ENCODE measurements around the gene CETP. TPM values are rescaled to one million over a fixed set of nuclear protein-coding genes. Genes with fewer than 3 reads are reported as not detected.
A peak's percentile ranks its signal among the peaks of the same experiment; 100 is the strongest.

The CETP gene
- total and polyA plus RNA-seq, 9 of the 15 experiments (the other 6 are each of a cell fraction or from before 2014, with no cell fraction given) = 0.07 to 0.11 TPM; not detected in 7

DNA sequence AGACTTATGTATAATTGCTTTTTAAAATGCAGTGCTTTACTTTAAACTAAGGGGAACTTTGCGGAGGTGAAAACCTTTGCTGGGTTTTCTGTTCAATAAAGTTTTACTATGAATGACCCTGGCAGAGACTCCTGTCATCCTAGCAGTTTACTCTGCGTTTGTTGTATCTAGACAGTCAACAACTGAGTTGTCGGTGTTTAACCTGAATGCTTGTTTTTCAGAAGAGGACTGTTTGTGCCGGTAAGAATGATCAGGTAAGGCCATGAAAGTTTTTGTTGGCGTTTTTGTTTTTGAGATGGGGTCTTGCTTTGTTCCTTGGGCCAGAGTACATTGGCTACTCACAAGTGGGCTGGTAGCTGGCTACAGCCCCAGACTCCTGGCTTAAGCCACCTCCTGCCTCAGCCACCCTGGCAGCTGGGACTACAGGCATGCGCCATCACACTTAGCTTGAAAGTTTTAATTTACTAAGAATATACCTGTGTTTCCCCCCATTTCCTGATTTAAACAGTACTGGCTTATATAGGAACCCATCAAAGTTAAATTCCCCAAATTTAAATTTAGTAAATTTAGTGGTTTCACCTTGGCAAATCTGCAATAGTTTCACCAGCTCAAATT lies 17.9 kb upstream of the CETP start (continued):
- TF ChIP-seq, protein P1, sequence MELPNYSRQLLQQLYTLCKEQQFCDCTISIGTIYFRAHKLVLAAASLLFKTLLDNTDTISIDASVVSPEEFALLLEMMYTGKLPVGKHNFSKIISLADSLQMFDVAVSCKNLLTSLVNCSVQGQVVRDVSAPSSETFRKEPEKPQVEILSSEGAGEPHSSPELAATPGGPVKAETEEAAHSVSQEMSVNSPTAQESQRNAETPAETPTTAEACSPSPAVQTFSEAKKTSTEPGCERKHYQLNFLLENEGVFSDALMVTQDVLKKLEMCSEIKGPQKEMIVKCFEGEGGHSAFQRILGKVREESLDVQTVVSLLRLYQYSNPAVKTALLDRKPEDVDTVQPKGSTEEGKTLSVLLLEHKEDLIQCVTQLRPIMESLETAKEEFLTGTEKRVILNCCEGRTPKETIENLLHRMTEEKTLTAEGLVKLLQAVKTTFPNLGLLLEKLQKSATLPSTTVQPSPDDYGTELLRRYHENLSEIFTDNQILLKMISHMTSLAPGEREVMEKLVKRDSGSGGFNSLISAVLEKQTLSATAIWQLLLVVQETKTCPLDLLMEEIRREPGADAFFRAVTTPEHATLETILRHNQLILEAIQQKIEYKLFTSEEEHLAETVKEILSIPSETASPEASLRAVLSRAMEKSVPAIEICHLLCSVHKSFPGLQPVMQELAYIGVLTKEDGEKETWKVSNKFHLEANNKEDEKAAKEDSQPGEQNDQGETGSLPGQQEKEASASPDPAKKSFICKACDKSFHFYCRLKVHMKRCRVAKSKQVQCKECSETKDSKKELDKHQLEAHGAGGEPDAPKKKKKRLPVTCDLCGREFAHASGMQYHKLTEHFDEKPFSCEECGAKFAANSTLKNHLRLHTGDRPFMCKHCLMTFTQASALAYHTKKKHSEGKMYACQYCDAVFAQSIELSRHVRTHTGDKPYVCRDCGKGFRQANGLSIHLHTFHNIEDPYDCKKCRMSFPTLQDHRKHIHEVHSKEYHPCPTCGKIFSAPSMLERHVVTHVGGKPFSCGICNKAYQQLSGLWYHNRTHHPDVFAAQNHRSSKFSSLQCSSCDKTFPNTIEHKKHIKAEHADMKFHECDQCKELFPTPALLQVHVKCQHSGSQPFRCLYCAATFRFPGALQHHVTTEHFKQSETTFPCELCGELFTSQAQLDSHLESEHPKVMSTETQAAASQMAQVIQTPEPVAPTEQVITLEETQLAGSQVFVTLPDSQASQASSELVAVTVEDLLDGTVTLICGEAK (IDR thresholded peaks at IDR 0.05) = peak; percentile 35; the same call in 1 of the 2 replicates
- TF ChIP-seq, protein P1 (CRISPR knock-in tag; IDR thresholded peaks at IDR 0.05) = no peak
- TF ChIP-seq ZNF77 (CRISPR knock-in tag; IDR thresholded peaks at IDR 0.05) (no peak), ILF3 (IDR thresholded peaks at IDR 0.05; ENCODE audit: borderline replicate concordance) (0 out of 2 replicates have a peak, but pooled peaks have one; percentile 4)
- TF ChIP-seq, protein P2, sequence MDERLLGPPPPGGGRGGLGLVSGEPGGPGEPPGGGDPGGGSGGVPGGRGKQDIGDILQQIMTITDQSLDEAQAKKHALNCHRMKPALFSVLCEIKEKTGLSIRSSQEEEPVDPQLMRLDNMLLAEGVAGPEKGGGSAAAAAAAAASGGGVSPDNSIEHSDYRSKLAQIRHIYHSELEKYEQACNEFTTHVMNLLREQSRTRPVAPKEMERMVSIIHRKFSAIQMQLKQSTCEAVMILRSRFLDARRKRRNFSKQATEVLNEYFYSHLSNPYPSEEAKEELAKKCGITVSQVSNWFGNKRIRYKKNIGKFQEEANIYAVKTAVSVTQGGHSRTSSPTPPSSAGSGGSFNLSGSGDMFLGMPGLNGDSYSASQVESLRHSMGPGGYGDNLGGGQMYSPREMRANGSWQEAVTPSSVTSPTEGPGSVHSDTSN (CRISPR knock-in tag; IDR thresholded peaks at IDR 0.05; ENCODE audit: low read depth) = no peak
- TF ChIP-seq, protein P2 (tag; conservative IDR thresholded peaks at IDR 0.05; ENCODE audit: low read depth) = no peak

Measured in K562 (cell line).